ENCODE results near the gene COL18A1. TPM values are rescaled to one million over a fixed set of nuclear protein-coding genes. Genes with fewer than 3 reads are reported as not detected.
A peak's percentile ranks its signal among the peaks of the same experiment; 100 is the strongest.

Gene COL18A1
- total and polyA plus RNA-seq, 9 of the 15 experiments (the other 6 are each of a cell fraction or from before 2014, with no cell fraction given), result 0.14 to 16.4 (median 2.0) TPM

GRCh38 chr21:45410865-45411809, 6.2 kb downstream of the COL18A1 start (continued):
- peak; percentile 64; the same call in 1 of the 2 replicates for TF ChIP-seq ZBTB7A (IDR thresholded peaks at IDR 0.05; ENCODE audit: borderline replicate concordance, control insufficient read depth, low read depth, low read length)
- TF ChIP-seq ASH1L (IDR thresholded peaks at IDR 0.05; ENCODE audit: borderline replicate concordance, low read depth, partially characterized antibody), result no peak
- peak; percentile 80; the same call in 1 of the 2 replicates for TF ChIP-seq CBX1 (IDR thresholded peaks at IDR 0.05; ENCODE audit: low read depth)
- TF ChIP-seq PCBP1 (IDR thresholded peaks at IDR 0.05; ENCODE audit: low read depth, low read length, poor library complexity, severe bottlenecking), result no peak
- TF ChIP-seq ZNF583 (CRISPR knock-in tag; IDR thresholded peaks at IDR 0.05), result no peak; the same call in none of the 2 replicates
- TF ChIP-seq ZNF316 (IDR thresholded peaks at IDR 0.05), result peak; percentile 82
- TF ChIP-seq USF1 (CRISPR knock-in tag; IDR thresholded peaks at IDR 0.05), result no peak
- no peak for TF ChIP-seq PCBP2 (IDR thresholded peaks at IDR 0.05; ENCODE audit: low read depth, low read length, poor library complexity, severe bottlenecking)
- no peak for TF ChIP-seq NR3C1 (CRISPR knock-in tag; IDR thresholded peaks at IDR 0.05)
- TF ChIP-seq, protein P1, sequence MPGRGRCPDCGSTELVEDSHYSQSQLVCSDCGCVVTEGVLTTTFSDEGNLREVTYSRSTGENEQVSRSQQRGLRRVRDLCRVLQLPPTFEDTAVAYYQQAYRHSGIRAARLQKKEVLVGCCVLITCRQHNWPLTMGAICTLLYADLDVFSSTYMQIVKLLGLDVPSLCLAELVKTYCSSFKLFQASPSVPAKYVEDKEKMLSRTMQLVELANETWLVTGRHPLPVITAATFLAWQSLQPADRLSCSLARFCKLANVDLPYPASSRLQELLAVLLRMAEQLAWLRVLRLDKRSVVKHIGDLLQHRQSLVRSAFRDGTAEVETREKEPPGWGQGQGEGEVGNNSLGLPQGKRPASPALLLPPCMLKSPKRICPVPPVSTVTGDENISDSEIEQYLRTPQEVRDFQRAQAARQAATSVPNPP (IDR thresholded peaks at IDR 0.05; ENCODE audit: borderline replicate concordance, insufficient read depth, insufficient read length), result no peak
- TF ChIP-seq BRD9 (IDR thresholded peaks at IDR 0.05; ENCODE audit: low read depth, partially characterized antibody), result no peak
- peak; percentile 83 for TF ChIP-seq ZNF592 (IDR thresholded peaks at IDR 0.05)
- no peak for TF ChIP-seq ZNF551 (CRISPR knock-in tag; IDR thresholded peaks at IDR 0.05)
- TF ChIP-seq, protein P2, sequence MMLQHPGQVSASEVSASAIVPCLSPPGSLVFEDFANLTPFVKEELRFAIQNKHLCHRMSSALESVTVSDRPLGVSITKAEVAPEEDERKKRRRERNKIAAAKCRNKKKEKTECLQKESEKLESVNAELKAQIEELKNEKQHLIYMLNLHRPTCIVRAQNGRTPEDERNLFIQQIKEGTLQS (IDR thresholded peaks at IDR 0.05), result no peak; the same call in 1 of the 2 replicates
- TF ChIP-seq, protein P2 (CRISPR knock-in tag; conservative IDR thresholded peaks at IDR 0.05), result no peak
- TF ChIP-seq KDM5B (IDR thresholded peaks at IDR 0.05; ENCODE audit: insufficient replicate concordance, low read depth, low read length), result peak; percentile 65
- TF ChIP-seq ZC3H8 (IDR thresholded peaks at IDR 0.05), result no peak
- no peak for TF ChIP-seq ZNF75A (CRISPR knock-in tag; IDR thresholded peaks at IDR 0.05)
- no peak for TF ChIP-seq HOXB6 (CRISPR knock-in tag; IDR thresholded peaks at IDR 0.05; ENCODE audit: borderline replicate concordance)
- 0 out of 2 replicates have a peak, but pooled peaks have one; percentile 57 for TF ChIP-seq HLTF (IDR thresholded peaks at IDR 0.05)
